Mesendoderm (in vitro differentiated cells): ENCODE measurements around the gene PCDHGA11.
A peak's percentile ranks its signal among the peaks of the same experiment; 100 is the strongest.
"Not testable (repeated sequence)": the region's sequence is repeated elsewhere in the genome, so short reads cannot be mapped to it uniquely, and the experiment has no call there.

Experiments used
- DNase-seq: peaks from one replicate; pipeline ENCODE4 v3.0.0; 2013
- H2AK5ac ChIP-seq: 2 replicates; pipeline ENCODE4 v1.6.1; 2013; ENCODE audit warnings: low read length, inconsistent platforms
- H2BK120ac ChIP-seq: 2 replicates; pipeline ENCODE4 v1.6.1; 2013; ENCODE audit warnings: low read depth, mild to moderate bottlenecking, low read length, moderate library complexity, mixed read lengths
- H2BK15ac ChIP-seq: replicated peaks from 2 replicates; pipeline ENCODE4 v1.6.1; 2013; ENCODE audit warnings: low read depth, mild to moderate bottlenecking, moderate library complexity
- H2BK5ac ChIP-seq: 2 replicates; pipeline ENCODE4 v1.6.1; 2013; ENCODE audit warnings: low read length, inconsistent platforms
- H3K18ac ChIP-seq: 2 replicates; pipeline ENCODE4 v1.6.1; 2013; ENCODE audit warnings: mild to moderate bottlenecking, low read length, mixed read lengths
- H3K23ac ChIP-seq: one replicate; pipeline ENCODE4 v1.6.1; 2013; ENCODE audit warnings: low read length
- H3K27ac ChIP-seq: 2 replicates; pipeline ENCODE4 v1.5.1; 2013; ENCODE audit warnings: low read depth, mild to moderate bottlenecking, inconsistent platforms, low read length, moderate library complexity
- H3K27me3 ChIP-seq: 2 replicates; pipeline ENCODE4 v1.6.1; 2013; ENCODE audit warnings: low read length, control low read depth, mild to moderate bottlenecking, inconsistent platforms; ENCODE audit not compliant: insufficient read depth, poor library complexity
- H3K36me3 ChIP-seq: 2 replicates; pipeline ENCODE4 v1.6.1; 2013; ENCODE audit warnings: low read length, inconsistent platforms; ENCODE audit not compliant: control insufficient read depth, insufficient read depth
- H3K4ac ChIP-seq: one replicate; pipeline ENCODE4 v1.6.1; 2013; ENCODE audit warnings: low read depth, mild to moderate bottlenecking, low read length, moderate library complexity
- H3K4me1 ChIP-seq: 2 replicates; pipeline ENCODE4 v1.6.1; 2013; ENCODE audit warnings: low read depth, low read length, inconsistent platforms; ENCODE audit not compliant: control insufficient read depth
- H3K4me2 ChIP-seq: 2 replicates; pipeline ENCODE4 v1.6.1; 2013; ENCODE audit warnings: low read length
- H3K4me3 ChIP-seq: 2 replicates; pipeline ENCODE4 v1.5.1; 2013; ENCODE audit warnings: mild to moderate bottlenecking, low read length
- H3K56ac ChIP-seq: one replicate; pipeline ENCODE4 v1.6.1; 2013; ENCODE audit warnings: low read length
- H3K79me1 ChIP-seq: 2 replicates; pipeline ENCODE4 v1.6.1; 2013; ENCODE audit warnings: low read length, inconsistent platforms
- H3K79me2 ChIP-seq: 2 replicates; pipeline ENCODE4 v1.6.1; 2013; ENCODE audit warnings: mild to moderate bottlenecking, low read length; ENCODE audit not compliant: control insufficient read depth, insufficient read depth
- H3K9ac ChIP-seq: 2 replicates; pipeline ENCODE4 v1.6.1; 2013; ENCODE audit warnings: low read length, inconsistent platforms
- H4K5ac ChIP-seq: one replicate; pipeline ENCODE4 v1.6.1; 2013; ENCODE audit warnings: low read length
- H4K8ac ChIP-seq: one replicate; pipeline ENCODE4 v1.6.1; 2013; ENCODE audit warnings: low read depth, mild to moderate bottlenecking, control low read depth, low read length, moderate library complexity
- WGBS: extraction: QIAGEN DNeasy Blood & Tissue Kit; methylation state at CpG from one replicate; pipeline ENCODE4 v1.1.7; 2013; ENCODE audit warnings: low lambda C conversion rate, missing lambda C conversion rate; ENCODE audit not compliant: insufficient coverage; ENCODE audit errors: extremely low coverage; 5-methylcytosine and 5-hydroxymethylcytosine counted together

PCDHGA11 gene

DNA sequence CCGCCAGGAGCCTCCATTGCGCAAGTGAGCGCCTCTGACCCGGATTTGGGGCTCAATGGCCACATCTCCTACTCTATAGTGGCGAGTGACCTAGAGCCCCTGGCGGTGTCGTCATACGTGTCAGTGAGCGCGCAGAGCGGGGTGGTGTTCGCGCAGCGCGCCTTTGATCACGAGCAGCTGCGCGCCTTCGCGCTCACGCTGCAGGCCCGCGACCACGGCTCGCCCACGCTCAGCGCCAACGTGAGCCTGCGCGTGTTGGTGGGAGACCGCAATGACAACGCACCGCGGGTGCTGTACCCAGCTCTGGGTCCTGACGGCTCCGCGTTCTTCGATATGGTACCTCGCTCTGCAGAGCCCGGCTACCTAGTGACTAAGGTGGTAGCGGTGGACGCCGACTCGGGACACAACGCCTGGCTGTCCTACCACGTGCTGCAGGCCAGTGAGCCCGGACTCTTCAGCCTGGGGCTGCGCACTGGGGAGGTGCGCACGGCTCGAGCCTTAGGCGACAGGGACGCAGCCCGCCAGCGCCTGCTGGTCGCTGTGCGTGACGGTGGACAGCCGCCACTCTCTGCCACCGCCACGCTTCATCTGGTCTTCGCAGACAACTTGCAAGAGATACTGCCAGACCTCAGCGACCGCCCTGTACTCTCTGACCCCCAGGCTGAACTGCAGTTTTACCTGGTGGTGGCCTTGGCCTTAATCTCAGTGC, 11.1 kb upstream of the PCDHGA11 start:
- Histone ChIP-seq H3K4me1 (no peaks in the 10 kb centered on the region), H3K27ac (no peak overlapping the region), H2AK5ac (no peak overlapping the region), H3K79me2 (no peaks in the 10 kb centered on the region), H3K56ac (no peak overlapping the region), H3K36me3 (no peaks in the 10 kb centered on the region), H4K5ac (no peak overlapping the region), H3K4me3 (no peak overlapping the region), H3K18ac (no peak overlapping the region), H3K27me3 (no peaks in the 10 kb centered on the region), H3K9ac (no peak overlapping the region), H2BK120ac (no peak overlapping the region), H3K4me2 (no peak overlapping the region), H3K4ac (no peak overlapping the region), H2BK15ac (no peak overlapping the region), H2BK5ac (no peak overlapping the region), H3K79me1 (no peaks in the 10 kb centered on the region), H4K8ac (no peak overlapping the region), H3K23ac (no peak overlapping the region)
- no CpG with 5 or more reads among the region's 64 CpGs for WGBS
- DNase-seq = no peak

DNA sequence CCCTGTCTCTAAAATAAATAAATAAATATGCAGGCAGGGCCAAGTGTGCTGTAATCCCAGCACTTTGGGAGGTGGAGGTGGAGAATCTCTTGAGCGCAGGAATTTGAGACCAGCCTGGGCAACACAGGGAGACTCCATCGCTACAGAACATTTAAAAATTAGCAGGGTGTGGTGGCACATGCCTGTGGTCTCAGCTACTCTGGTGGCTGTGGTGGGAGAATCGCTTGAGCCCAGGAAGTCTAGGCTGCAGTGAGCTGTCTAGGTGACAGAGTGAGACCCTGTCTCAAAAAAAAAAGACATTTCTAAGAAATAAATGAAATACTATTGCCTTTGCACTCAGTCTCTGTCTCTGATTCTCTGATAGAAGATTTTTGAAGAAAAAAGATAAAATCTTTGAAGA, 9.3 kb upstream of the PCDHGA11 start:
- no CpG with 5 or more reads among the region's 3 CpGs for WGBS
- Histone ChIP-seq H2BK5ac (no peak overlapping the region), H3K23ac (no peak overlapping the region), H3K56ac (no peak overlapping the region), H3K18ac (no peak overlapping the region), H3K27ac (no peak overlapping the region), H3K79me2 (no peaks in the 10 kb centered on the region), H3K9ac (no peak overlapping the region), H3K4me2 (no peak overlapping the region), H3K4ac (no peak overlapping the region), H4K8ac (no peak overlapping the region), H4K5ac (no peak overlapping the region), H3K4me3 (no peak overlapping the region), H2BK120ac (no peak overlapping the region), H3K79me1 (no peaks in the 10 kb centered on the region), H3K36me3 (no peaks in the 10 kb centered on the region), H3K27me3 (no peaks in the 10 kb centered on the region), H3K4me1 (no peaks in the 10 kb centered on the region), H2AK5ac (no peak overlapping the region), H2BK15ac (no peak overlapping the region)
- no peak for DNase-seq

DNA sequence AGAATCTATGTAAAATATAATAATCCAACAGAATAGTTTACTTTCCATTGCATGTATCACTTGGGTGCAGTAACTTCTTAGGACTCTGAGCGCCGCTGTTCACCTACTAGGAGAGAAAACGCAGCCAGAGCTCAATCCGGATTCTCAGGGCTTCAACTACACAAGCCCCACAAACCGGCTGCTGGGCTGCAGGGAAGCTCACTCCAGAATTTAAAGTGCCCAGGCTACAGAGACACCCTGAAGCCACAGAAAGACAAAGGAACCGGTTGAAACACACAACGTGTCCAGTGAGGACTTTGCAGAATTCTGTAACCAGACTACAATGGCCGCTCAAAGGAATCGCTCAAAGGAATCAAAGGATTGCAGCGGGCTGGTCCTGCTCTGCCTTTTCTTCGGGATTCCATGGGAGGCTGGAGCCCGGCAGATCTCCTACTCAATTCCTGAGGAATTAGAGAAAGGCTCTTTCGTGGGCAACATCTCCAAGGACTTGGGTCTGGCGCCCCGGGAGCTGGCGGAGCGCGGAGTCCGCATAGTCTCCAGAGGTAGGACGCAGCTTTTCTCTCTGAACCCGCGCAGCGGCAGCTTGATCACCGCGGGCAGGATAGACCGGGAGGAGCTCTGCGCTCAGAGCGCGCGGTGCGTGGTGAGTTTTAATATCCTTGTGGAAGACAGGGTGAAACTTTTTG, 7.9 kb upstream of the PCDHGA11 start, which contains the start of gene PCDHGA10:
TSS of gene PCDHGA10 (plus strand) at position 134 of the 686 bp plus-strand sequence. CDS start at position 323, 189 bp downstream.
- no peak within 1 kb of the TSS for H2BK15ac ChIP-seq
- H3K27me3 ChIP-seq = no peaks in the 10 kb centered on the region
- H3K56ac ChIP-seq = peak within 1 kb of the TSS; percentile 81
- DNase-seq = peak; percentile 87
- H3K4me1 ChIP-seq = no peaks in the 10 kb centered on the region
- peak within 1 kb of the TSS; percentile 74 for H3K9ac ChIP-seq
- WGBS = no CpG with 5 or more reads among the region's 31 CpGs
- no peak within 1 kb of the TSS for H2AK5ac ChIP-seq
- no peak within 1 kb of the TSS for H3K18ac ChIP-seq
- H3K4me2 ChIP-seq = peak within 1 kb of the TSS; percentile 37
- no peak within 1 kb of the TSS for H3K4ac ChIP-seq
- H4K5ac ChIP-seq = no peak within 1 kb of the TSS
- H3K27ac ChIP-seq = peak within 1 kb of the TSS; percentile 47
- H3K79me2 ChIP-seq = no peaks in the 10 kb centered on the region
- no peaks in the 10 kb centered on the region for H3K36me3 ChIP-seq
- no peak within 1 kb of the TSS for H4K8ac ChIP-seq
- H2BK5ac ChIP-seq = no peak within 1 kb of the TSS
- peak within 1 kb of the TSS; percentile 64 for H3K4me3 ChIP-seq
- no peak within 1 kb of the TSS for H3K23ac ChIP-seq
- no peaks in the 10 kb centered on the region for H3K79me1 ChIP-seq
- H2BK120ac ChIP-seq = no peak within 1 kb of the TSS

DNA sequence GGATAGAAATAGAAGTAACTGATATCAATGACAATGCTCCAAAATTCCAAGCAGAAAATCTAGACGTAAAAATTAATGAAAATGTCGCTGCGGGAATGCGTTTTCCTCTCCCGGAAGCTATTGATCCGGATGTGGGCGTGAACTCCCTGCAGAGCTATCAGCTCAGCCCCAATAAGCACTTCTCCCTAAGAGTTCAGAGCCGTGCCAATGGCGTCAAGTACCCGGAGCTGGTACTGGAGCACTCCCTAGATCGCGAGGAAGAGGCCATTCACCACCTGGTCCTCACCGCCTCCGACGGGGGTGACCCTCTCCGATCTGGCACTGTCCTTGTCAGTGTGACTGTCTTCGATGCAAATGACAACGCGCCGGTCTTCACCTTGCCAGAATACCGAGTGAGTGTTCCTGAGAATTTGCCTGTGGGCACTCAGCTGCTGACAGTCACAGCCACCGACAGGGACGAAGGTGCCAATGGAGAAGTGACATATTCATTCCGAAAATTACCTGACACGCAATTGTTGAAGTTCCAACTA, 7.2 kb upstream of the PCDHGA11 start:
- Histone ChIP-seq H3K4me3 (peak overlapping the region; percentile 64), H2BK120ac (no peak overlapping the region), H2AK5ac (no peak overlapping the region), H3K79me1 (no peaks in the 10 kb centered on the region), H4K5ac (no peak overlapping the region), H3K18ac (no peak overlapping the region), H3K79me2 (no peaks in the 10 kb centered on the region), H3K27me3 (no peaks in the 10 kb centered on the region), H3K56ac (peak overlapping the region; percentile 81), H3K4ac (no peak overlapping the region), H3K4me1 (no peaks in the 10 kb centered on the region), H3K23ac (no peak overlapping the region), H3K27ac (no peak overlapping the region), H3K36me3 (no peaks in the 10 kb centered on the region), H2BK15ac (no peak overlapping the region), H4K8ac (no peak overlapping the region), H3K4me2 (peak overlapping the region; percentile 28), H2BK5ac (no peak overlapping the region), H3K9ac (peak overlapping the region; percentile 74)
- no CpG with 5 or more reads among the region's 25 CpGs for WGBS
- DNase-seq = peak; percentile 48

DNA sequence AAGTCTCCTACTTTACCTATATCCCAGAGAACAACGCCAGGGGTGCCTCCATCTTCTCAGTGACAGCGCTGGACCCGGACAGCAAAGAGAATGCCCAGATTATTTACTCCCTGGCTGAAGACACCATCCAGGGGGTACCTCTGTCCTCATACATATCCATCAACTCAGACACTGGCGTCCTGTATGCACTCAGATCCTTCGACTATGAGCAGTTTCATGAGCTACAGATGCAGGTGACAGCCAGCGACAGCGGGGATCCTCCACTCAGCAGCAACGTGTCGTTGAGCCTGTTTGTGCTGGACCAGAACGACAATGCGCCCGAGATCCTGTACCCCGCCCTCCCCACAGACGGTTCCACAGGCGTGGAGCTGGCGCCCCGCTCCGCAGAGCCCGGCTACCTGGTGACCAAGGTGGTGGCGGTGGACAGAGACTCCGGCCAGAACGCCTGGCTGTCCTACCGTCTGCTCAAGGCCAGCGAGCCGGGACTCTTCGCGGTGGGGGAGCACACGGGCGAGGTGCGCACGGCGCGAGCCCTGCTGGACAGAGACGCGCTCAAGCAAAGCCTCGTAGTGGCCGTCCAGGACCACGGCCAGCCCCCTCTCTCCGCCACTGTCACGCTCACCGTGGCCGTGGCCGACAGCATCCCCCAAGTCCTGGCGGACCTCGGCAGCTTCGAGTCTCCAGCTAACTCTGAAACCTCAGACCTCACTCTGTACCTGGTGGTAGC, 6.1 kb upstream of the PCDHGA11 start:
- H4K5ac ChIP-seq, H2AK5ac ChIP-seq, H2BK120ac ChIP-seq, H3K9ac ChIP-seq, H3K27me3 ChIP-seq, H3K23ac ChIP-seq, H3K4me2 ChIP-seq, H3K18ac ChIP-seq, H4K8ac ChIP-seq, H2BK5ac ChIP-seq, H3K4me1 ChIP-seq, H3K36me3 ChIP-seq, H3K79me2 ChIP-seq, H3K79me1 ChIP-seq, DNase-seq, H2BK15ac ChIP-seq, H3K27ac ChIP-seq, H3K4me3 ChIP-seq, H3K4ac ChIP-seq, H3K56ac ChIP-seq: not testable (repeated sequence)
- no CpG with 5 or more reads among the region's 46 CpGs for WGBS
